Fibroblast of skin of left quadriceps (primary cell): Measurements from ENCODE around the gene GPR176.

ENCODE experiments used
- DNase-seq, 2 experiments: peaks; one replicate each; pipeline ENCODE4 v3.0.0-alpha.2; 2013; ENCODE audit warnings: low read depth in 2 of 2

Gene GPR176

GRCh38 chr15:39890621-39891020 is 29.4 kb downstream of the GPR176 start:
- DNase-seq: no peak

GRCh38 chr15:39889601-39890000 is 30.5 kb downstream of the GPR176 start:
- no peak for DNase-seq

GRCh38 chr15:39888809-39889208 is 31.3 kb downstream of the GPR176 start:
- DNase-seq: no peak

GRCh38 chr15:39888243-39888642 is 31.8 kb downstream of the GPR176 start:
- no peak for DNase-seq

GRCh38 chr15:39887832-39888231 is 32.2 kb downstream of the GPR176 start:
- DNase-seq: no peak

GRCh38 chr15:39887211-39887610 is 32.9 kb downstream of the GPR176 start:
- DNase-seq: no peak

- DNase-seq: no peak
Observed at GRCh38 chr15:39886418-39886817, 33.6 kb downstream of the GPR176 start.

- no peak for DNase-seq
Observed at GRCh38 chr15:39885099-39885777, 34.8 kb downstream of the GPR176 start.

GRCh38 chr15:39884351-39884750 is 35.7 kb downstream of the GPR176 start:
- no peak for DNase-seq

- DNase-seq: no peak
Observed at GRCh38 chr15:39882602-39883001, 37.5 kb downstream of the GPR176 start.

GRCh38 chr15:39881790-39882189 is 38.3 kb downstream of the GPR176 start:
- no peak for DNase-seq

GRCh38 chr15:39880718-39881387 is 39.2 kb downstream of the GPR176 start:
- peak in 1 of 2 experiments; percentile 45 for DNase-seq

GRCh38 chr15:39878406-39878785 is 41.7 kb downstream of the GPR176 start:
- peak in 1 of 2 experiments; percentile 51 for DNase-seq

GRCh38 chr15:39874890-39875549 is 45.0 kb downstream of the GPR176 start:
- DNase-seq: no peak

- no peak for DNase-seq
Observed at GRCh38 chr15:39873978-39874377, 46.1 kb downstream of the GPR176 start.

- no peak for DNase-seq
Observed at GRCh38 chr15:39870537-39870936, 49.5 kb downstream of the GPR176 start.

GRCh38 chr15:39869858-39870515 is 50.1 kb downstream of the GPR176 start:
- DNase-seq: no peak

GRCh38 chr15:39869254-39869653 is 50.8 kb downstream of the GPR176 start:
- DNase-seq: no peak

- DNase-seq: no peak
Observed at GRCh38 chr15:39868396-39868795, 51.7 kb downstream of the GPR176 start.

- no peak for DNase-seq
Observed at GRCh38 chr15:39864116-39864515, 56.0 kb downstream of the GPR176 start.

- no peak for DNase-seq
Observed at GRCh38 chr15:39860871-39861270, 59.2 kb downstream of the GPR176 start.

- no peak for DNase-seq
Observed at GRCh38 chr15:39860200-39860599, 59.9 kb downstream of the GPR176 start.
